OCI-LY1 (cell line): ENCODE results near the gene CLRN3.

Source experiments
- H2AFZ ChIP-seq: fragments of 200-600 bp; sonication (generic), shearing (Covaris generic); 2 replicates; pipeline ENCODE4 v1.6.0; 2014; ENCODE audit warnings: antibody characterized with exemption, mild to moderate bottlenecking, low read length
- H3F3A ChIP-seq: fragments of 200-600 bp; sonication (generic), shearing (Covaris generic); 2 replicates; pipeline ENCODE4 v1.6.0; 2014; ENCODE audit warnings: mild to moderate bottlenecking, antibody characterized with exemption, low read length, moderate library complexity; ENCODE audit not compliant: insufficient read depth
- H3K27ac ChIP-seq: fragments of 200-600 bp; sonication (generic); 2 replicates; pipeline ENCODE4 v1.5.1; 2014; ENCODE audit warnings: low read length, mixed run types, mild to moderate bottlenecking, low read depth; ENCODE audit not compliant: poor library complexity, severe bottlenecking
- H3K27me3 ChIP-seq: fragments of 200-600 bp; sonication (generic); 2 replicates; pipeline ENCODE4 v1.6.0; 2014; ENCODE audit warnings: antibody characterized with exemption, mild to moderate bottlenecking, low read length, moderate library complexity; ENCODE audit not compliant: insufficient read depth
- H3K36me3 ChIP-seq: fragments of 200-600 bp; sonication (generic); 2 replicates; pipeline ENCODE4 v1.6.1; 2014; ENCODE audit warnings: mild to moderate bottlenecking, antibody characterized with exemption, low read length, moderate library complexity, mixed read lengths; ENCODE audit not compliant: insufficient read depth
- H3K4me1 ChIP-seq: fragments of 200-600 bp; sonication (generic); 2 replicates; pipeline ENCODE4 v1.5.1; 2014; ENCODE audit warnings: mild to moderate bottlenecking, low read length, moderate library complexity; ENCODE audit not compliant: insufficient read depth, severe bottlenecking
- H3K4me2 ChIP-seq: fragments of 200-600 bp; sonication (generic), shearing (Covaris generic); 2 replicates; pipeline ENCODE4 v1.6.1; 2014; ENCODE audit warnings: low read length
- H3K4me3 ChIP-seq: fragments of 200-600 bp; sonication (generic); 2 replicates; pipeline ENCODE4 v1.5.1; 2014; ENCODE audit warnings: low read length, low read depth, mild to moderate bottlenecking, mixed read lengths; ENCODE audit not compliant: poor library complexity, severe bottlenecking
- H3K79me2 ChIP-seq: fragments of 200-600 bp; shearing (Covaris generic); 2 replicates; pipeline ENCODE4 v1.6.1; 2016; ENCODE audit warnings: mixed run types, low read length, mixed read lengths; ENCODE audit not compliant: insufficient read depth
- H3K9ac ChIP-seq: fragments of 200-600 bp; sonication (generic), shearing (Covaris generic); 2 replicates; pipeline ENCODE4 v1.6.1; 2014; ENCODE audit warnings: mild to moderate bottlenecking, low read length, mixed read lengths
- H3K9me2 ChIP-seq: fragments of 200-600 bp; sonication (generic), shearing (Covaris generic); 2 replicates; pipeline ENCODE4 v1.6.1; 2014; ENCODE audit warnings: low read depth, mild to moderate bottlenecking, low read length, mixed read lengths
- H3K9me3 ChIP-seq: fragments of 200-600 bp; shearing (Covaris generic); 2 replicates; pipeline ENCODE4 v1.6.1; 2014; ENCODE audit warnings: low read length, mixed read lengths
- H4K20me1 ChIP-seq: fragments of 200-600 bp; sonication (generic), shearing (Covaris generic); 2 replicates; pipeline ENCODE4 v1.6.0; 2016; ENCODE audit warnings: mild to moderate bottlenecking, low read length; ENCODE audit not compliant: insufficient read depth
- EZH2 ChIP-seq: fragments of 200-600 bp; sonication (generic), shearing (Covaris generic); IDR thresholded peaks from 2 replicates; pipeline ENCODE4 v1.8.0; 2017; ENCODE audit warnings: borderline replicate concordance, mixed run types, mild to moderate bottlenecking, antibody characterized with exemption, low read length, moderate library complexity, mixed read lengths
- TF ChIP-seq, protein P1 (sequence below): fragments of 200-600 bp; sonication (generic), shearing (Covaris generic); IDR thresholded peaks from 2 replicates; pipeline ENCODE4 v1.5.1; 2017; ENCODE audit warnings: mild to moderate bottlenecking, antibody characterized with exemption, low read length, moderate library complexity, mixed read lengths

The CLRN3 gene

DNA sequence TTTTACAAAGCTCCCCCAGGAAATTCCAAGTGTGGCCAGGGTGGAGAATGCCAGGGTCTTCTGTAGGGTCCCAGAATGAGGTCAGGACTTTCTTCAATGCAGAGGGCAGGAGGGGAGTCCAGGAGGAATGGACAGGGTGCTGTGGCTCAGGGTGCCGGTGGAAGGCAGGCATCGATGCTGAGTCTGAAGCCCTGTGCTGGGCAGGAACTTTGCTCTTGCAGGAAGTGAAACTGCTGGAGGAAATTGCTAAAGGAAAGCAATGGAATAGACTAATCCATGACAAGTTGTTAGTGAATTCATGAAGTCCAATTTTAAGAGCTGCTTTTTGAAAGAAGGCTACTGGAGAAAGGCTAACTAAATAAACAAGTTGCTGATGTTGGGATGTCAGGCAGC is 29.0 kb upstream of the CLRN3 start:
- Histone ChIP-seq H3K9me3 (no peaks in the 10 kb centered on the region), H3F3A (no peaks in the 10 kb centered on the region), H3K27ac (no peak overlapping the region), H3K9me2 (no peaks in the 10 kb centered on the region), H4K20me1 (no peaks in the 10 kb centered on the region), H2AFZ (no peak overlapping the region), H3K4me3 (no peak overlapping the region), H3K9ac (no peak overlapping the region), H3K27me3 (no peaks in the 10 kb centered on the region), H3K36me3 (no peaks in the 10 kb centered on the region), H3K4me1 (no peaks in the 10 kb centered on the region), H3K79me2 (no peaks in the 10 kb centered on the region), H3K4me2 (no peak overlapping the region)
- no peak for TF ChIP-seq EZH2
- TF ChIP-seq, protein P1, sequence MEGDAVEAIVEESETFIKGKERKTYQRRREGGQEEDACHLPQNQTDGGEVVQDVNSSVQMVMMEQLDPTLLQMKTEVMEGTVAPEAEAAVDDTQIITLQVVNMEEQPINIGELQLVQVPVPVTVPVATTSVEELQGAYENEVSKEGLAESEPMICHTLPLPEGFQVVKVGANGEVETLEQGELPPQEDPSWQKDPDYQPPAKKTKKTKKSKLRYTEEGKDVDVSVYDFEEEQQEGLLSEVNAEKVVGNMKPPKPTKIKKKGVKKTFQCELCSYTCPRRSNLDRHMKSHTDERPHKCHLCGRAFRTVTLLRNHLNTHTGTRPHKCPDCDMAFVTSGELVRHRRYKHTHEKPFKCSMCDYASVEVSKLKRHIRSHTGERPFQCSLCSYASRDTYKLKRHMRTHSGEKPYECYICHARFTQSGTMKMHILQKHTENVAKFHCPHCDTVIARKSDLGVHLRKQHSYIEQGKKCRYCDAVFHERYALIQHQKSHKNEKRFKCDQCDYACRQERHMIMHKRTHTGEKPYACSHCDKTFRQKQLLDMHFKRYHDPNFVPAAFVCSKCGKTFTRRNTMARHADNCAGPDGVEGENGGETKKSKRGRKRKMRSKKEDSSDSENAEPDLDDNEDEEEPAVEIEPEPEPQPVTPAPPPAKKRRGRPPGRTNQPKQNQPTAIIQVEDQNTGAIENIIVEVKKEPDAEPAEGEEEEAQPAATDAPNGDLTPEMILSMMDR, result no peak

DNA sequence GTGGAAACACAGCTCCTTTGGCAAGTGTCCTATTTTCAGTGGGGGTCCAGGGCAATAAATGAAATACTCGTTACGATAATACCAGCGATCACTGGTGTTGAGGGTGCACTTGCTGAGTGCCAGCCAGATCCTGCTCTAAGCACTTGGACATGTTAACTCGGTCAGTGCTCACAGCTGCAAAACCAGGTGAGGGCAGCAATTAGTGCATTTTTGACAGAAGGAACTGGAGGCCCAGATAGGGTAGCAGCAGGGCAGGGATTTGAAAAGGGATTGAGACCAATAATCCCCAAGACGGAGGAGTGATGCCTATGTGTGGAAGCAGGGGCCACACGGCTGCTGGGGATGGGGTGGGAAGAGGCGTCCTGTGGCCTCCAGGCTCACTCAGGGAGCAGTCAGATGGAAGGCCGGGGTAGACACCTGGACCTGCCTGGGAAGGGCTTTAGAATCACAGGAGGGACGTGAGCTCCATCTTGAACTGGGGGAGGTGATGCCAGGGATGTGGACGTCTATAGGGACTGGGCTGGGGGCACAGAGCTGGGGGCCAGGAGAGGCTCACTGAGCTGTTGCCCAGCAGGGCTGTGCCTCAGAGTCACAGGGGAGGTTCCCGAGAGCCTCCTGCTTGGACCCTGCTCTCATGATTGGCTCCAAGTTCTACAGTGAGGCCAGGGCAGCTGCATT is 28.5 kb upstream of the CLRN3 start:
- Histone ChIP-seq H3K4me3 (no peak overlapping the region), H4K20me1 (no peaks in the 10 kb centered on the region), H3K9ac (no peak overlapping the region), H2AFZ (no peak overlapping the region), H3K9me3 (no peaks in the 10 kb centered on the region), H3K27me3 (no peaks in the 10 kb centered on the region), H3K27ac (no peak overlapping the region), H3K4me1 (no peaks in the 10 kb centered on the region), H3K4me2 (no peak overlapping the region), H3K9me2 (no peaks in the 10 kb centered on the region), H3K36me3 (no peaks in the 10 kb centered on the region), H3F3A (no peaks in the 10 kb centered on the region), H3K79me2 (no peaks in the 10 kb centered on the region)
- no peak for TF ChIP-seq EZH2
- TF ChIP-seq, protein P1, result no peak

DNA sequence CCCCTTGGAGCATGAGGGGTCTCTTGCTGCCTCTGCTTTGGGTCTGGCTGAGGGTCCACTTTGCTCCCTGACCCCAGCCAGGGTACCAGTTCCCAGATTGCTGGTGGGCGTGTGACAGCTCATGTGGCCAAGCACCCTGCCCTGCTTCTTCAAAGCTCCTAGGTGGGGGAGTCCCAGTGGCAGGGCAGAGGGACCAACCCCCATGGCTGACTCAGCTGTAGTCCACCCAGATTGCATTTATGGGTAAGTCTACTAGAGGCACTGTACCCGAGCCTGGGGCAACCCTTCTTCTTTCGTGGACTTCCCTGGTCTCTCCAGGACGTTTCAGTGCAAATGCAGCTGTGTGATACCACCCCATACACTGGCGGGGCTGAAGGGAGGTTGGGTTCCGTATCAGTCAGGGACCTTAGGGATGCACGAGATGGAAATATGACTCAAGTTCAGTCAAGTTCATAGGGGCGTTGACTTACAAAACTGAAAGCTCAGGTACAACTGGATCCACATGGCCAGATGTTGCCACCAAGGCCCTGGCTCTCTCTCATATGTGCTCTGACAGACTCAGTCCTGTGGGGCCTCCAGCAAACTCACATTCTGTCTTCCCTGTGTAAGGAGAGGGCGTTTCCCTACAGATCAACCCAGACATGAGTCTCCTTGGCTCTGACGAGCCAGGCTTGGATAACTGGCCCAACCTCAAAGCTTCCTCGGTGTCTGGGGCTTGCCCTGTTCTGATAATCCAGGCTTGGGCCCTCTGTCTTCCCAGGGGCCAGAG is 27.7 kb upstream of the CLRN3 start:
- H3K9ac ChIP-seq, result no peak overlapping the region
- H3K9me3 ChIP-seq, result no peaks in the 10 kb centered on the region
- no peaks in the 10 kb centered on the region for H3K9me2 ChIP-seq
- no peak overlapping the region for H3K4me3 ChIP-seq
- H4K20me1 ChIP-seq, result no peaks in the 10 kb centered on the region
- no peaks in the 10 kb centered on the region for H3K4me1 ChIP-seq
- no peak overlapping the region for H3K4me2 ChIP-seq
- no peaks in the 10 kb centered on the region for H3K79me2 ChIP-seq
- TF ChIP-seq EZH2, result no peak
- TF ChIP-seq, protein P1, result no peak
- no peaks in the 10 kb centered on the region for H3F3A ChIP-seq
- H3K27ac ChIP-seq, result no peak overlapping the region
- H3K27me3 ChIP-seq, result no peaks in the 10 kb centered on the region
- H3K36me3 ChIP-seq, result no peaks in the 10 kb centered on the region
- no peak overlapping the region for H2AFZ ChIP-seq
